ENCODE results near the gene DESI2.

DNA sequence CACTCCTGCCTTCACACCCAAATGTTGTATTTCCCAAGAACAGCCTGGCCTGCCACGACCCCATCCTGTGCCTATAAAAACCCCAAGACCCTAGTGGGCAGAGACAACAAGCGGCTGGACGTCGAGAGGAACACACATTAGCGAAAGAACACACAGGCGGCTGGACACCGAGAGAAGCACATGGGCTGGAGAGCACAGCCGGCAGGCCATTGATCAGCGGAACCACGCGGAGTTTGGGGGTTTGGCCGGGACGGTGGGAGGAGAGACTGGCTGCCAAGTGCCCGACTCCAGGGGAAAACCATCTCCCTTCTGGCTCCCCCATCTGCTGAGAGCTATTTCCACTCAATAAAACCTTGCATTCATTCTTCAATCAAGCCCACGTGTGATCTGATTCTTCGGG, 10.4 kb upstream of the DESI2 start:
- TF ChIP-seq POLR2A (IDR thresholded peaks at IDR 0.05) = no peak
- TF ChIP-seq, protein P1, sequence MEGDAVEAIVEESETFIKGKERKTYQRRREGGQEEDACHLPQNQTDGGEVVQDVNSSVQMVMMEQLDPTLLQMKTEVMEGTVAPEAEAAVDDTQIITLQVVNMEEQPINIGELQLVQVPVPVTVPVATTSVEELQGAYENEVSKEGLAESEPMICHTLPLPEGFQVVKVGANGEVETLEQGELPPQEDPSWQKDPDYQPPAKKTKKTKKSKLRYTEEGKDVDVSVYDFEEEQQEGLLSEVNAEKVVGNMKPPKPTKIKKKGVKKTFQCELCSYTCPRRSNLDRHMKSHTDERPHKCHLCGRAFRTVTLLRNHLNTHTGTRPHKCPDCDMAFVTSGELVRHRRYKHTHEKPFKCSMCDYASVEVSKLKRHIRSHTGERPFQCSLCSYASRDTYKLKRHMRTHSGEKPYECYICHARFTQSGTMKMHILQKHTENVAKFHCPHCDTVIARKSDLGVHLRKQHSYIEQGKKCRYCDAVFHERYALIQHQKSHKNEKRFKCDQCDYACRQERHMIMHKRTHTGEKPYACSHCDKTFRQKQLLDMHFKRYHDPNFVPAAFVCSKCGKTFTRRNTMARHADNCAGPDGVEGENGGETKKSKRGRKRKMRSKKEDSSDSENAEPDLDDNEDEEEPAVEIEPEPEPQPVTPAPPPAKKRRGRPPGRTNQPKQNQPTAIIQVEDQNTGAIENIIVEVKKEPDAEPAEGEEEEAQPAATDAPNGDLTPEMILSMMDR (IDR thresholded peaks at IDR 0.05) = no peak

Data from sigmoid colon (tissue), 3 donors.